HL-60/S4 treated with retinoic acid at 250 ng/mL for 4 days and 3 days (cell line): ENCODE measurements around the gene KATNB1.
"Not testable (repeated sequence)": the region's sequence is repeated elsewhere in the genome, so short reads cannot be mapped to it uniquely, and the experiment has no call there.

ENCODE experiments used
- in situ Hi-C: fragments of 300-500 bp; cut with MboI; formaldehyde crosslinking; loops from 2 replicates; pipeline ENCODE4 v1.7.0; 2022; ENCODE audit warnings: low sequenced_read_pairs

The KATNB1 gene

DNA sequence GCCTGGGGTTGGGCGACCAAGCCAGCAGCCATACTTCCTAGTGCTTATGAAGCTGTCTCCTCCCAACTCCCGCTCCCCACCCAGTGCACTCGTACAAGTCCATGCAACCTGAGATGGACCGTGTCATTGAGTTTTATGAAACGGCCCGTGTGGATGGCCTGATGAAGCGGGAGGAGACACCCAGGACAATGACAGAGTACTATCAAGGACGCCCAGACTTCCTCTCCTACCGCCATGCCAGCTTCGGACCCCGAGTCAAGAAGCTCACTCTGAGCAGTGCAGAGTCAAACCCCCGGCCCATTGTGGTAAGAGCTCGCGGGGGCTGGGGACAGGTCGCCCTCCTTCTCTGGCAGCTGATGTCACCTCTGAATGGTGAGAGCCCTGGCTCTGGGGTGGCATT is 11.0 kb upstream of the KATNB1 start:
- in situ Hi-C loops = no loop called here

DNA sequence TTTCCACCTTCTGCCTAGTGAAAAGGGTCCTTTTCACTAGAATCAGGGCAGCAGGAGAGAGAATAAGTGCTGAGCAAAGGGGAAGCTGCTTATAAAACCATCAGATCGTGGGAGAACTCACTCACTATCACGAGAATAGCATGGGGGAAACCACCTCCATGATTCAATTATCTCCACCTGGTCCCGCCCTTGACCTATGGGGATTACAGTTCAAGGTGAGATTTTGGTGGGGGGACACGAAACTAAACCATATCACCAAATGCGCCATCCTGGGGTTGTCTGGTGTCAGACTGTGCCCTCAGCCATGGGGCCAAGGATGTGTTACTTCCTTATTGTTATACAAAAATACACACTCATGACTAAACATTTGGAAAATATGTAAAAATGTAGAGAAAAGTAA is 10.4 kb upstream of the KATNB1 start:
- in situ Hi-C loops = no loop called here

DNA sequence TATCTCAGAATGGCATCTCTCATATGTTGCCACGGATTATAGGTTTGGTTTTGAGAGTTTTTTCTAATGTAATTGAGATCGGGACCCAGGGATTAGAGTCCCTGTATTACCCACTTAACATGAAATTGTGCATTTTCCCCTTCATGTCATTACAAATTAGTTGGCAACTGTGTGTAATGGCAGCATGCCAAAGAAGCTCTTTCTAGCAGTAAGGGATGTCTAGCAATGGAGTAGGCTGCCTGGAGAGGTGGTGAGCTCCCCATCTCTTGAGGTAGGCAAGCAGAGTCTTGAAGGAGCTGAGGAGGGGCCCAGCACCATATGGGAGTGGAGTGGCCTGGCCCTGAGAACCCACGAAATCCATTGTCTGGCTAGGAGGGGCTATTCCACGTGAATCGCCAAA is 10.0 kb upstream of the KATNB1 start:
- in situ Hi-C loops = no loop called here

DNA sequence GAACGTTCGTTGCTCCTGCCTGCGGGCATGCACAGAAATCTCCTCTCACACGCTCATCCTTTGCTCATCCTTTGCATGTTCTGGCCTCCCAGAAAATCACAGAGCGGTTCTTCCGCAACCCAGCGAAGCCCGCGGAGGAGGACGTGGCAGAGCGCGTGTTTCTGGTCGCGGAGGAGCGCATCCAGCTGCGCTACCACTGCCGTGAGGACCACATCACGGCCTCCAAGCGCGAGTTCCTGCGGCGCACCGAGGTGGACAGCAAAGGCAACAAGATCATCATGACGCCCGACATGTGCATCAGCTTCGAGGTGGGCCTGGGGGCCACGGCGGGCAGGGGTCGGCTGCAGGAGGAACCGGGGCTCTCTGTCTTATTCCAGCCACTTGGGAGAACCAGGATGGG is 9.6 kb upstream of the KATNB1 start:
- in situ Hi-C loops = no loop called here

DNA sequence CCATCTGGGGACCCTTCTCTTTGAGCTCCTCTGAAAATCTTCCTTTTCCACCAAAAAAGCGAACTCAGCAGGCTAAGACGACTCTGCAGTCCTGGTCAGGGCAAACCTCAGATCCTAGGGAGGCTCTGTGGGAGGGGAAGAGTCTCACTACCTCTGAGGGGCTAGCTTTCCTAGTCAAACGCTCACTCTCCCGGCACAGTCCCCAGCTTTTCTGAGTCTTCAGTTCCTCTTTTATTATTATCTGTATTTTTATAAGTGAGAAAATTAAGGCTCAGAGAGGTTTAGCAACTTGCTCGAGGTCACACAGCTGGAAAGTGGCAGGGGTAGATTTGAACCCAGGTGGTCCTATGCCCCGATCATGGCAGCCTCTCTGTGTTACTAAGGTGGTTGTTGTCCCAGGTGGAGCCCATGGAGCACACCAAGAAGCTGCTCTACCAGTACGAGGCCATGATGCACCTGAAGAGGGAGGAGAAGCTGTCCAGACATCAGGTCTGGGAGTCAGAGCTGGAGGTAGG is 9.1 kb upstream of the KATNB1 start:
- in situ Hi-C loops = no loop called here

DNA sequence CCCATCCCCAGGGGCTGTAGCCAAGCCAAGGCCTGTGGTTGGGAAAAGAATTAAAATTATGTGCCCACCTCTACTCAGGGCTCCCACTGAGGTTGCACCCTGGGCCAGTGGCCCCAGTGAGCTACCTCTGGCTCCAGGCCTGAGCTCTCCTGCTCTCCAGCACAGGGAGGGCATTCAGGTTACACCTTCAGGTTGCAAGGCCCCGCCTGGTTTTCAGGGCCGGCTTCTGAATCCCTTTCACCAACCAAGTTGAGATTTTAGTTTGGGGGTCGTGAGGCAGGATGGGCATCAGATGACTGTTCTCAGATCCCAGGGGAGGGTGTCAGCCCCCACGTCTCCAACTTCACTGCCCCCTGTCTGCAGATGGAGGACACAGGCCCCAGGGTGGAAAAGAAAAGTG is 8.0 kb upstream of the KATNB1 start:
- in situ Hi-C loops = no loop called here

DNA sequence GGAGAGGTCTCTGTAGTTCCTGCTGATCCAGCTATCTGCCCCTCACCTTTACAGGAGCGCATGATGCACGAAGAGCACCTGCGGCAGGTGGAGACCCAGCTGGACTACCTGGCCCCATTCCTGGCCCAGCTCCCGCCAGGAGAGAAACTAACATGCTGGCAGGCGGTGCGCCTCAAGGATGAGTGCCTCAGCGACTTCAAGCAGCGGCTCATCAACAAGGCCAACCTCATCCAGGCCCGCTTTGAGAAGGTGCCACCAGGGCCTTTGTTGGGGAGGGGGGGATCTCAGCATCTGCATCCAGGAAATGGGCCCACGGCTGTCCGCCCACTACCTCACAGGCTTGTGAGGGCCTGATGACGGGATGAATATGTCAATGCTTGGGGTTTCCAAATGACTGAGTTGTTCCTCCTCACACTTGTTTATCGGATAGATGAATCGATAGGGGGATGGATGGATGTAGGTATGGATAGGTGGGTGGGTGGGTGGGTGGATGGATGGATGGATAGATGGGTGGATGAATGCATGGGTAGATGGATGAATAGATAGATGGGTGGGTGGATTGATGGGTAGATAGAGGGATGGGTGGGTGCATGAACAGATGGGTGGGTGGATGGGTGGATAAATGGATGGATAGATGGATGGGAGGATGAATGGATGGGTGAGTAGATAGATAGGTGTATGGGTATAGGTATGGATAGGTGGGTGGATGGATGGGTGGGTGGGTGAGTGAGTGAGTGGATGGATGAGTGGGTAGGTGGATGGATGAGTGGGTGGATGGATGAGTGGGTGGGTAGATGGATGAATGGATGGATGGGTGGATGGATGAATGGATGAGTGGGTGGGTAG is 7.0 kb upstream of the KATNB1 start:
- in situ Hi-C loops = no loop called here

DNA sequence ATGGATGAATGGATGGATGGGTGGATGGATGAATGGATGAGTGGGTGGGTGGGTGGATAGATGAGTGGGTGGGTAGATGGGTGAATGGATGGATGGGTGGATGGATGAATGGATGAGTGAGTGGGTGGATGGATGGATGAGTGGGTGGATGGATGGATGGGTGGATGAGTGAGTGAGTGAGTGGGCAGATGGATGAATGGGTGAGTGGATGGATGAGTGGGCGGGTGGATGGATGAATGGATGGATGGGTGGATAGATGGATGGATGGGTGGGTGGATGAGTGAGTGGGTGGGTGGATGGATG is 6.4 kb upstream of the KATNB1 start:
- in situ Hi-C loops = no loop called here

DNA sequence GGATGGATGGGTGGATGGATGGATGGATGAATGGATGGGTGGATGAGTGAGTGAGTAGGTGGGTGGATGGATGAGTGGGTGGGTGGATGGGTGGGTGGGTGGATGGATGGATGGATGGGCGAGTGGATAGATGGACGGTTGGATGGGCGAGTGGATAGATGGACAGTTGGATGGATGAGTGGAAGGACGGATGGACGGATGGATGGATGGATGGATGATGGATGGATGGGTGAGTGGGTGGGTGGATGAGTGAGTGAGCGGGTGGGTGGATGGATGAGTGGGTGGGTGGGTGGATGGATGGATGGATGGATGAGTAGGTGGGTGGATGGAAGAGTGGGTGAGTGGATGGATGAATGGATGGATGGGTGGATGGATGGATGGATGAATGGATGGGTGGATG is 5.7 kb upstream of the KATNB1 start:
- in situ Hi-C loops = not testable (repeated sequence)

DNA sequence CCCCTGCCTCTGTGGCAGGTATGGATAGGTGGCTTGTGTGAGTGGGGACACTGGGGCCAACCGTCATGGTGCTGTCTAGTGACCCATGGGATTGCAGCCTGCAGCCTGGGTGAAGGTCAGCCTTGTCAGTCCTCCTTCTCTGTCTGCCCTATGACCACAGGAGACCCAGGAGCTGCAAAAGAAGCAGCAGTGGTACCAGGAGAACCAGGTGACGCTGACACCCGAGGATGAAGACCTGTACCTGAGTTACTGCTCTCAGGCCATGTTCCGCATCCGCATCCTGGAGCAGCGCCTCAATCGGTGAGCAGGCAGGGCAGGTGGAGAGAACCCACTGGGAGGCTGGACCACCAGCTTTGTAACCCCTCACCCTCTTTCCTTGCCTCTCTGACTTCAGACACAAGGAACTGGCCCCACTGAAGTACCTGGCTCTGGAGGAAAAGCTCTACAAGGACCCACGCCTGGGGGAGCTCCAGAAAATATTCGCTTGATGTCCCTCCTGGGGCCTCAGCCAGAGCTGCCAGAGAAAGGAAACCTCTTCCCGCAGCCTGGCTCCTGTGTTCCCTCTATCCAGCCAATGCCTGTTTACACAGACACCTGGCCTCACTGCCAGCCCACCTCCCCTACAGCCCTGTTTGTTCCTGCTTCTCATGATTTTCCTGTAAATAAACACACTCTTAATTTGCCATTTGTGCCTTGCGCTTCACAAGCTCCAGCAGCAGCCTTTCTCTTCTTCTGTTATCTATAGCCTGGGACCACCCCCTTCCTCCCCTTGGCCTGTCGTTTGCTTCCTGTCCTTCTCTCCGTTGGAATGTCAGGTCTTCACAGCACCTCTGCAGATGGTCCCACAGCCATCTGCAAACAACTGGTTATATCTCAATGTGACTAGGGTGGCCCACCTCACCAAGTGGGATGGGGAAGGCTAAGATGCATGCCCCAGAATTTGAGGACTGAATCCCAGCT is 4.5 kb upstream of the KATNB1 start:
- in situ Hi-C loops = no loop called here

DNA sequence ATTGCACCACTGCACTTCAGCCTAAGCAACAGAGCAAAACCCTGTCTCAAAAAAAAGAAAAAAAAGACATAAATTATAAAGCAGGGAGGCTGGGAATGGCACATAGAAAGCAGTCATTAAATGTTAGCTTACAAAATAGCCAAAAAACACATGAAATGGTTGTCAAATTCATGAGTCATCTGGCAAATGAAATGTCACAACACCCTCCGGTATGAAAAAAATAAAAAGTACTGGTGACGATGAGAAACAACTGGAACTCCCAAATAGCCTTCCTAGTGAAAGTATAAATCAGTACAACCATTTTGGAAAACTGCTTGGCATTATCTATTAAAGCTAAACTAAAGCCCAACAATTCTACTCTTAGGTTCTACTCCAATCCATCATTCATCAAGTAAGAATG is 3.5 kb upstream of the KATNB1 start:
- in situ Hi-C loops = no loop called here

DNA sequence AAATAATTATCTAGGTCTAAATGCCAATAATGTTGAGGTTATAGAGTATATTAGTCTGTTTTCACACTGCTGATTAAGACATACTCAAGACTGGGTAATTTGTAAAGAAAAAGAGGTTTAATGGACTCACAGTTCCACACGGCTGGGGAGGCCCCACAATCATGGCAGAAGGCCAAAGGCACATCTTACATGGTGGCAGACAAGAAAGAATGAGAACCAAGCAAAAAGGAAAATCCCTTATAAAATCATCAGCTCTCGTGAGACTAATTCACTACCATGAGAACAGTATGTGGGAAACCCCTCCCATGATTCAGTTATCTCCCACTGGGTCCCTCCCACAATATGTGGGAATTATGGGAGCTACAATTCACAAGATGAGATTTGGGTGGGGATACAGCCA is 2.9 kb upstream of the KATNB1 start:
- in situ Hi-C loops = no loop called here

DNA sequence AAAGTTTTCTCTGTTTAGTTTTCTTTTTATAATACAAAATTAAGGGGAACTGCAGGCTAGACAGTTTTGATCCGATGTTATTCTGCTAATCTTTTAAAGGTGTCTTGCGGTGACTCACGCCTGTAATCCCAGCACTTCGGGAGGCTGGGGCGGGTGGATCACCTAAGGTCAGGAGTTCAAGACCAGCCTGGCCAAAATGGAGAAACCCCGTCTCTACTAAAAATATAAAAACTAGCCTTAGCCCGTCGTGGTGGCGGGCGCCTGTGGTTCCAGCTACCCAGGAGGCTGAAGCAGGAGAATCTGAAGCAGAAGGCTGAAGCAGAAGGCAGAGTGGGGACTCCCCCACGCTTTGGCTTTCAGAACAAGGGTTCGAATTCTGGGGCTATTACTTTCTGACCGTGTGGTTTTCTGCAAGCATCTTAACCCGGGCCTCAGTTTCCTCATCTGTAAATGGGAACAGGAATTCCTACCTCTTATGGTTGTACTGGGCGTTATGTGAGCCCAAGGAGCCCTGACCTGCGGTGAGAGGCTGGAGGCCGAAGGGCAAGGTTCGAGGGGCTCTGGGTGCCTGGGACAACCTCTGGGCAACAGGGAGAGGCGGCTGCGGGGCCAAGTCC is 1.2 kb upstream of the KATNB1 start:
- in situ Hi-C loops = no loop called here

DNA sequence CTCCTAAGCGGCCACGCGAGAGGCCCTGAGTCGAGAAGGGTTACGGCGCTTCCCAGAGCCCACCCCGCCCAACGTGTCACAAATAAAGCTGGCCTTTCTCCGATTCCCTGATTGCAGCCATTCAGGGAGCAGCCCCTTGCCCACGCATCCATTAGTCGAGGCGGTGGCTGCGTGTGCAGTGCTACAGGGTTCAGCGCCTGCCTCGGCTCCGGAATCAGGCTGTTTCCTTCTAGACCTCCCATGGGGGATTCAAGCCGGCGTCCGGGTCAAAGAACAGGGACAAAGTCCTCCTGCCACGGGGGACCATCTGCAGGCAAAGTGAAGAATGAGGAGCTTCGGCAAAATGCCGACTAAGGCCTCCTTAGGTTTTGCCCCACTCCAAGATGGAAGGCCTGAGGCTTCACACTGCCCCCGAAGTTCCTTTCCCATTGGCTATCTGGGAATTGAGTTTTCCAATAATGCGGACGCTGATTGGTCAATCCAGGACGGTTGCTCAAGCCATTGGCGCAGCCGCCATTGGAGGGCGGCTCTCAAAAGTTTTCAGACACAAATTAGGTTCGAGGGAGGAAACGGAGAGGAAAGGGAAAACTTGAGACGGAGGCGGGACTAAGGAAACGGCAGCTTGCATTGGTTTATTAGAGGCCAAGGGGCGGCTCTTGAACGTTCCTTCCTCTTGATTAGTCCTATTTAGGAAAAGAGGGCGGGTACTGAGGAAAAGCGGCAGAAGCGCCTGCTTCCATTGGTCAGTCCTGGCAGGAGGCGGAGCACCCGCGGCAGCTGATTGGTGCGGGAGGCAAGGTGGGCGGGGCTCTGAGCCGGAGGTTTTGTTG is 430 bp upstream of the KATNB1 start:
- in situ Hi-C loops = no loop called here

DNA sequence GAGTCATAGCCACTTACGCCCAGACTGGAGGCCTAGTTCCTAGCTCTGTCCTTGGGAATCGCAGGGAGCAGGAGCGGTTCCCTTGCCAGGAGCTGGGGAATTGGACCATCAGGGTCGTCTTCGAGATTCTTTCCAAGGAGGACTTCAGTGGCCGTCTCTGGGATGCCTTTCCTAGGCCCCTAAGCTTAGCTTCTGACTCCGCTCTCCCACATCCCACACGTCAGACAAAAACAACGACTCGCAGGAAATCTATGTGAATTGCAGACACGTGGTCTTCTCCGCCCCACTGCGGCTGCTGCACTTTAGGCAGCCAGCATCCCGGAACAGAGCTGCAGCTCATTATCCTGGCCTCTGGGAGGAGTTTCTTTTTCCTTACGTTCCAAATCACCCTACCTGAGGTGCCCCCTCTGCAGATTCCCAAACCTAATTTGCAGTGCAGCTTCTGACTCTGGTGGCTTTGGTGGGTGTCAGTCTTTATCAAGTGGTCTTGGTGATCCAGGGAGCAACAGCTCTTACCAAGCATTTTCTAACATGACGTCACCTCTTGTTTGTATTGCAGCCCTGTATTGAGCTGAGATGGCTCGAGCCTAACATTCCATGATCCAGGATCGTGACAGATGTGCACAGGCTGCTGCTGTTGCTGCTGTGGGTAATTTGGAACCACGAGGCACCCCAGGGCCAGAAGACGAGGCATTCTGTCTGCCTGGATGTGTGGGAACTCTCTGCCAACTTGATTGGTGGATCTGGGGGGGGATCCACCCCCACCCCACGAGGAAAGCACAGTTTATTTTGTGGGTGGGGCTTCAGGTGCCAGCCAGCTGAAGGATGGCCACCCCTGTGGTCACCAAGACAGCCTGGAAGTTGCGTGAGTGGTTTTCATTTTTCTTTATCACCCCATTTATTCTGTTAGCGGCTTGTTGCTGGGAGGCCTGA is 1.1 kb downstream of the KATNB1 start:
- in situ Hi-C loops = no loop called here

DNA sequence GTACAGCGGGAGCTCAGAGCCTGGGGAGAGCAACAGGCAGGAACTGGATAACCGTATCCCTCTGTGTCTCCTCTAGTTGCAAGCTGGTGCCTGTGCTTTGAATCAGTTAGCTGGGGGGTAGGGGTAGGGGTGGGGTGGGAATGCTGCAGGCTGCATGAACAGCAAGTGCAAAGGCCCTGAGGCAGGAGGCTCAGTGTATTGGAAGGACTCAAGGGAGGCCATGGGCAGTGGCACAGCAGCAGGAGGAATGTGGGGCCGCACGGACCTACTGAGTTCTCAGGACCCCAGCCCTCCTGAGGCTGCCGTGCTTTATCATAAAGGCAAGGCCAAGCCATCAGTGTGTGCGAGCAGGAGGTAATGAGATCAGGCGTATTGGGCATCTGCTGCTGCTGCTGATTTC is 3.3 kb downstream of the KATNB1 start:
- in situ Hi-C loops = no loop called here

DNA sequence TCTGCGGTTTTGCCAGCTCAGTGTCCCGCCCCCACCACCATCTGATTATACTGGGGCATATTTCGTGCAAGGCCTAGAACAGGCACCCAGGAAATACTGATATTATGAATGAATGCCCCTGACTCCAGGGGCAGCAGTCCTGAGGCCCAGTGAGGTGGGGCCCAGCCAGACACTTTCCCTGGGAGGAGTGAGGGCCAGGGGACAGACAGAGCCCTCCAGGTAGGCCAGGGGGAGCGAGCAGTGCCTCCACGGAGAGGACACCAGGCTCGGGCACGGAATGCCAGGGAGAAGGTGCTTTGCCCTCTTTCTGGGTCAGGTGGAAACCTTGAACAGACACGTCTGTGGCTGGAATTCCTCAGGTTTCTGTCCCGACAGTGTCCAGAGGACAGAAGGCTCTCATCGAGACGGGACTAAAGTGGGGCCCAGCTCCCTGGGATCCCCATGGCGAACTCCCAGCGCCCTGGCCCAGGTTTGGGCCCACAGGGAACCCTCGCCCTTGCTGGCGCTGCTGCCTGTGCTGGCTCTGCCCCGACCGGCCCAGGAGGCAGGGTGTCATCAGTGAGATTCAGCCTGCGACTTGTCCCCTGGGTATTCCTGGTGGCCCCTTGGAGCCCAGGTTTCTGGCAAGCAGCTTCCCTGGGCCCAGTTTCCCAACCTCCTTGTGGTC is 4.3 kb downstream of the KATNB1 start:
- in situ Hi-C loops = no loop called here

DNA sequence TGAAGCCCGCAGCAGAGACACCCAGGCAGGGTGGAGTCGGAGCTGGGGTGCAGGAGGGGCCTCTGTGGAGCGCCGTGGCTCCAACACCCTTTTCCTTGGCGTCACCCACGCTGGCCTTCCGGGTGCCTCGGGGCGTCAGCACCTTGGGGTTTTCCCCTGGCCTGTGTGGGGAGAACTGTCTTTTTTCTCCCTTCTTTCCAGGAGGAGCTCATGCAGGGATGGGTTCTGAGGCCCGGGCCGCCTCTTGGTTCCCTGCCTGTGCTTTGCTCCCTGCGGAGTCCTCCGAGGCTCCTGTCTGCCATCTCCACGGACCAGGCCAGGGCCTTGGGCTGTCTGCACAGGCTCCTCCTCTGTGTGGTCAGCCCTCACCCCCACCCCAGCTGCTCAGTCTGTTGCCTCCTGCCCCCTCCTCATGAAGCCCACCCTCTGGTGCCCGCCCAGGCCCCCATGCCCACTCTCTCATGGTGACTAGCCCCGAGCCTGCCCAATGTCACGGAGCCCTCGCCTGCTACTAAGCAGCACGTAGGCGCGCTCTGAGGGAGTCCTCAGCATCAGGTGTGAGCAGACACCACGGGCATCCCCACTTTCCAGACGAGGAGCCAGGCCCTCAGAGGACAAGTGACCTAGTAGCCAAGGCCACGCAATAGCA is 5.0 kb downstream of the KATNB1 start:
- in situ Hi-C loops = no loop called here
